Astrocyte (in vitro differentiated cells and primary cell): ENCODE results near the gene EPS8L3. TPM values are rescaled to one million over a fixed set of nuclear protein-coding genes. Genes with fewer than 3 reads are reported as not detected.

ENCODE experiments used
- DNase-seq: peaks from one replicate; pipeline ENCODE4 v3.0.0-alpha.2; 2010; ENCODE audit warnings: low read depth
- FAIRE-seq: peaks from 2 replicates; lab custom pipeline; 2011; peaks lifted over from hg19 to GRCh38; lab: Jason Lieb, UNC
- H2AFZ ChIP-seq: 2 replicates; pipeline ENCODE4 v1.6.0; 2012; ENCODE audit warnings: low read depth, low read length, inconsistent platforms
- H3K27ac ChIP-seq: 2 replicates; pipeline ENCODE4 v1.5.1; 2011; ENCODE audit warnings: low read depth, low read length, inconsistent platforms
- H3K27me3 ChIP-seq: 2 replicates; pipeline ENCODE4 v1.6.0; 2011; ENCODE audit warnings: low read length, inconsistent platforms; ENCODE audit not compliant: insufficient read depth
- H3K36me3 ChIP-seq: 2 replicates; pipeline ENCODE4 v1.5.1; 2011; ENCODE audit warnings: low read length, inconsistent platforms; ENCODE audit not compliant: insufficient read depth
- H3K4me1 ChIP-seq: 2 replicates; pipeline ENCODE4 v1.5.1; 2011; ENCODE audit warnings: low read length, inconsistent platforms; ENCODE audit not compliant: insufficient read depth
- H3K4me2 ChIP-seq: 2 replicates; pipeline ENCODE4 v1.6.0; 2012; ENCODE audit warnings: low read length, inconsistent platforms
- H3K4me3 ChIP-seq: 2 replicates; pipeline ENCODE4 v1.5.1; 2011; ENCODE audit warnings: low read depth, mild to moderate bottlenecking, low read length, inconsistent platforms; ENCODE audit not compliant: insufficient read depth
- H3K79me2 ChIP-seq: 2 replicates; pipeline ENCODE4 v1.6.0; 2012; ENCODE audit warnings: mild to moderate bottlenecking, low read length, inconsistent platforms; ENCODE audit not compliant: insufficient read depth
- H3K9ac ChIP-seq: 2 replicates; pipeline ENCODE4 v1.6.0; 2012; ENCODE audit warnings: mild to moderate bottlenecking, low read length, inconsistent platforms
- H3K9me3 ChIP-seq: 2 replicates; pipeline ENCODE4 v1.5.1; 2012; ENCODE audit warnings: low read depth, mild to moderate bottlenecking, low read length, inconsistent platforms; ENCODE audit not compliant: insufficient read depth
- H4K20me1 ChIP-seq: 2 replicates; pipeline ENCODE4 v1.6.0; 2012; ENCODE audit warnings: low read length, inconsistent platforms; ENCODE audit not compliant: insufficient read depth
- H3K27ac Mint-ChIP-seq: one replicate; pipeline ENCODE4 v1.8.0; 2021; ENCODE audit warnings: mild to moderate bottlenecking, mixed read lengths; ENCODE audit not compliant: unreplicated experiment
- H3K27me3 Mint-ChIP-seq: one replicate; pipeline ENCODE4 v1.8.0; 2021; ENCODE audit warnings: low read depth, mixed read lengths; ENCODE audit not compliant: unreplicated experiment
- H3K36me3 Mint-ChIP-seq: one replicate; pipeline ENCODE4 v1.8.0; 2021; ENCODE audit warnings: low read depth, mixed read lengths; ENCODE audit not compliant: unreplicated experiment
- H3K4me1 Mint-ChIP-seq: one replicate; pipeline ENCODE4 v1.8.0; 2021; ENCODE audit warnings: low read depth, mixed read lengths; ENCODE audit not compliant: unreplicated experiment
- H3K4me3 Mint-ChIP-seq: one replicate; pipeline ENCODE4 v1.8.0; 2021; ENCODE audit warnings: mild to moderate bottlenecking, moderate library complexity, mixed read lengths; ENCODE audit not compliant: unreplicated experiment
- H3K9me3 Mint-ChIP-seq: one replicate; pipeline ENCODE4 v1.8.0; 2021; ENCODE audit warnings: mild to moderate bottlenecking, mixed read lengths; ENCODE audit not compliant: unreplicated experiment
- EZH2 ChIP-seq: IDR thresholded peaks from 2 replicates; pipeline ENCODE4 v1.6.1; 2012; ENCODE audit warnings: mild to moderate bottlenecking, low read length, inconsistent platforms; ENCODE audit not compliant: insufficient read depth
- total RNA-seq: library from RNA; stranded (reverse); gene quantifications from 2 replicates; pipeline ENCODE4 v1.2.1, GENCODE V29; 2021
- TF ChIP-seq, protein P1 (sequence below): IDR thresholded peaks from 2 replicates; pipeline ENCODE4 v1.5.1; 2011; ENCODE audit warnings: low read depth, mild to moderate bottlenecking, inconsistent platforms, low read length, moderate library complexity; ENCODE audit not compliant: insufficient read depth

EPS8L3 gene
- total RNA-seq, 1 donor from 2014 or later: not detected

- Histone ChIP-seq H3K27me3 (peaks cover 3% of the 10 kb centered on the region), H3K36me3 (no peaks in the 10 kb centered on the region), H3K9me3 (peaks cover 7% of the 10 kb centered on the region), H3K4me2 (no peak overlapping the region), H2AFZ (no peak overlapping the region), H3K9ac (no peak overlapping the region), H3K79me2 (no peaks in the 10 kb centered on the region), H4K20me1 (no peaks in the 10 kb centered on the region), H3K4me1 (peaks cover 8% of the 10 kb centered on the region), H3K4me3 (no peak overlapping the region), H3K27ac (no peak overlapping the region)
- Mint-ChIP-seq H3K4me1 (peaks cover 23% of the 10 kb centered on the region), H3K27me3 (peaks cover 20% of the 10 kb centered on the region), H3K4me3 (no peak overlapping the region), H3K9me3 (peaks cover 6% of the 10 kb centered on the region), H3K36me3 (no peaks in the 10 kb centered on the region), H3K27ac (no peak overlapping the region)
- FAIRE-seq (no peak), DNase-seq (no peak)
- no peak for TF ChIP-seq EZH2
- TF ChIP-seq, protein P1, sequence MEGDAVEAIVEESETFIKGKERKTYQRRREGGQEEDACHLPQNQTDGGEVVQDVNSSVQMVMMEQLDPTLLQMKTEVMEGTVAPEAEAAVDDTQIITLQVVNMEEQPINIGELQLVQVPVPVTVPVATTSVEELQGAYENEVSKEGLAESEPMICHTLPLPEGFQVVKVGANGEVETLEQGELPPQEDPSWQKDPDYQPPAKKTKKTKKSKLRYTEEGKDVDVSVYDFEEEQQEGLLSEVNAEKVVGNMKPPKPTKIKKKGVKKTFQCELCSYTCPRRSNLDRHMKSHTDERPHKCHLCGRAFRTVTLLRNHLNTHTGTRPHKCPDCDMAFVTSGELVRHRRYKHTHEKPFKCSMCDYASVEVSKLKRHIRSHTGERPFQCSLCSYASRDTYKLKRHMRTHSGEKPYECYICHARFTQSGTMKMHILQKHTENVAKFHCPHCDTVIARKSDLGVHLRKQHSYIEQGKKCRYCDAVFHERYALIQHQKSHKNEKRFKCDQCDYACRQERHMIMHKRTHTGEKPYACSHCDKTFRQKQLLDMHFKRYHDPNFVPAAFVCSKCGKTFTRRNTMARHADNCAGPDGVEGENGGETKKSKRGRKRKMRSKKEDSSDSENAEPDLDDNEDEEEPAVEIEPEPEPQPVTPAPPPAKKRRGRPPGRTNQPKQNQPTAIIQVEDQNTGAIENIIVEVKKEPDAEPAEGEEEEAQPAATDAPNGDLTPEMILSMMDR: no peak
Observed at GRCh38 chr1:109785446-109786111, 21.9 kb upstream of the EPS8L3 start.

DNA sequence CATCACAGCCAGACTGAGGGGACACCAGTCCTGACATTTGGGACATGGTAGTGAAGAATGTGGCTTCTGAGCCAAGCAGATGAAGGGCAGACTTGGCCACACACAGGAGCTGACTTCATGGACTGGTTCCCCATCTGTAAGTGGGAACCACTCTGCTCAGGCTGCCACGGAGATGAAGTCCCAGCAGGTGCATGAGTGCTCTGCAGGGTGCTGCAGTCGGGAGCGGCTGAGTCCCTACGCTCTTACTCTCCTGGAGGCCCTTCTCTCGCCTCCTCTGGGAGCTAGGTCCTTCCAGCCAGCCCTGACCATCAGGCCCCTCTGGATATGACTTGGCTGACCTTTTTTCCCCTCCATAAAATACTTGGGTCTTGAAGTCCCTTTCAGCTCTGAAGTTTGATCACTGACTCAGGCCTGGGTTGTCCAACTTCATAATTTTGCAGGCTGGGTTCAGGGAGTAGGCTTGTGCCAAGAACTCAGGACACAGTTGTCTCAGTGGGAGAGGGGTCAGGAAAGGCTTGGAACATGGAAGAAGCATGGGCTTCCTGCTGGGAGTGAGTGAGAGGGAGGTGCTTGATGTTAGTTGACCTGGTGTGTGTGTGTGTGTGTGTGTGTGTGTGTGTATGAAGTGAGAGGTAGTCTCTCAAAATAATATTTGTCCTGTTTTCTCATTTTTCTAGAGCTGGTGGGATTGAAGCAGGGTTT, 21.0 kb upstream of the EPS8L3 start:
- Histone ChIP-seq H3K36me3 (no peaks in the 10 kb centered on the region), H3K9ac (no peak overlapping the region), H3K4me3 (no peak overlapping the region), H4K20me1 (no peaks in the 10 kb centered on the region), H3K27me3 (peaks cover 3% of the 10 kb centered on the region), H3K27ac (no peak overlapping the region), H2AFZ (no peak overlapping the region), H3K79me2 (no peaks in the 10 kb centered on the region), H3K9me3 (peaks cover 7% of the 10 kb centered on the region), H3K4me1 (peaks cover 8% of the 10 kb centered on the region), H3K4me2 (no peak overlapping the region)
- Mint-ChIP-seq H3K36me3 (no peaks in the 10 kb centered on the region), H3K9me3 (peaks cover 9% of the 10 kb centered on the region), H3K27ac (no peak overlapping the region), H3K27me3 (peaks cover 20% of the 10 kb centered on the region), H3K4me3 (no peak overlapping the region), H3K4me1 (peaks cover 20% of the 10 kb centered on the region)
- DNase-seq (no peak), FAIRE-seq (no peak)
- TF ChIP-seq, protein P1: no peak
- TF ChIP-seq EZH2: no peak

GRCh38 chr1:109783436-109783835, 19.7 kb upstream of the EPS8L3 start:
- no peak for FAIRE-seq
- H3K36me3 ChIP-seq: no peaks in the 10 kb centered on the region
- H3K79me2 ChIP-seq: no peaks in the 10 kb centered on the region
- H4K20me1 ChIP-seq: no peaks in the 10 kb centered on the region
- no peak overlapping the region for H3K4me3 ChIP-seq
- peaks cover 7% of the 10 kb centered on the region for H3K9me3 ChIP-seq
- peaks cover 14% of the 10 kb centered on the region for H3K4me1 Mint-ChIP-seq
- peaks cover 8% of the 10 kb centered on the region for H3K4me1 ChIP-seq
- DNase-seq: peak; percentile 81
- no peak overlapping the region for H2AFZ ChIP-seq
- H3K27me3 ChIP-seq: peaks cover 3% of the 10 kb centered on the region
- H3K27ac Mint-ChIP-seq: no peak overlapping the region
- H3K4me2 ChIP-seq: peak overlapping the region; percentile 47
- no peak overlapping the region for H3K4me3 Mint-ChIP-seq
- peaks cover 9% of the 10 kb centered on the region for H3K9me3 Mint-ChIP-seq
- H3K27ac ChIP-seq: no peak overlapping the region
- TF ChIP-seq, protein P1: no peak
- no peak for TF ChIP-seq EZH2
- H3K27me3 Mint-ChIP-seq: peaks cover 20% of the 10 kb centered on the region
- H3K36me3 Mint-ChIP-seq: no peaks in the 10 kb centered on the region
- no peak overlapping the region for H3K9ac ChIP-seq
